Measurements from ENCODE around the gene CLDND1.
"Not testable (repeated sequence)": the region's sequence is repeated elsewhere in the genome, so short reads cannot be mapped to it uniquely, and the experiment has no call there.

CLDND1 gene

DNA sequence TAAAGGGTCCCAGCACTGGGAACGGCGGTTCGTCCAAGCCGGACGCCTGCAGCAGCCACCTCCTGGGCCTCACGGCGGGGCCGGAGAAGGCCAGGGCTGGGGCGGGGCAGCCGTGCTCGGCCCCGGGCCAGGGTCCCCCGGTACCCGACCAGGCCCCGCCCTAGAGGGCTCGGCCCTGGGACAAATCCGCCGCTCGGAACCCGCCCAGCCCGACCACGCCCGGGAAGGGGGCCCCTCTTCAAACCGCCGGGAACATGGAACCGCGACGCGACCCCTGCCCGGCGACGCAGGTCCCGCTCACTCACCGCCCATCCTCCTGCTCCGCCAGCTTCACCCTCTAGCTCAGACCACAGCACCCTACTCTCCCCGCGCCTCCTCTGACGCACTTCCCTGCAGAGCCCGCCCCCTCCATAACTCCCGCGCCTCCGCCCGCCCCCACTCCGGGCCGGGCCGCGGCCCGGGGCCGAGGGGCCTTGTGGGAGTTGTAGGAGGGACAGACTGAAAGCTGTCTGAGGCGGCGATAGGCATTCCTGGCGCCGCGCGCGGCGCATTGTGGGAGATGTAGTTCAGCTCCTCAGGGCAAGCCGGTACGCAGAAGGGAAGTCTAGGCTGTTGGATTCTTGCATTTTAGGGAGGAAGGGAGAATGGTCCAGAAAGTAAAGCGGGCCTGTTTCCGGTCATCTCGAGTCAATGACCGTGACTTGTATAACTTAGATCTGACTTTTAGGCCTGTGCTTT, at the start of gene CLDND1:
Gene CLDND1, minus strand, starts transcription at position 359 of the 738 bp plus-strand sequence. CDS start 1,478 bp downstream, outside the sequence.
- DNase-seq, result peak; percentile 90

- no peak for DNase-seq
Measured at GRCh38 chr3:98568402-98568801, 45.7 kb upstream of the CLDND1 start.

DNA sequence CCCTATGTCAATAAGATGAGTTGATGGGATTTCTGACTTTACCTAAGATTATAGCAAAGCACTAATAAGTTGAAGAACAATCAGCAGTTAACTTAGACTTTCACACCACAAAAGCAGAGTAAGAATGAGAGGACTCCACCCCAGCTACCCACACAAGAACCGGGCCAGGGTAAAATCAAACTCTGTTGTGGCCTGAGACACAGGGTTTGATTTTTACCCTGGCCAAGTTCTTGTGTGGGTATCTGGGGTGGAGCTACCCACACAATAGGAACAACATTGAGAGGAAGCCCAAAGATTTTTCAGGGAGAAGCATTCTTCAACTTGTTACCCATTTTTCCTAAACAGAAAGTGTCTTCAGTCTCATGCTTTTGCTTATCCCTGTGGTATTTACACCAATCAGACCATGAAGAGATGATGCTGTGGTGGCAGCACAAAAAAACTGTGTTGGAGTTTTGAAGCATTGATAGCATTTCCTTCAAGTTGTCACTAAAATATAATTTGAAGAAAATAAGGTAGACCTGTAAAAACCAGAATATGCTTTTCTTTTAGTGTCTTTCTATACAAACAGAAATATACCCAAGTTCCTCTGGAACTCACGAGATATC, 45.1 kb upstream of the CLDND1 start:
- no peak for DNase-seq

DNA sequence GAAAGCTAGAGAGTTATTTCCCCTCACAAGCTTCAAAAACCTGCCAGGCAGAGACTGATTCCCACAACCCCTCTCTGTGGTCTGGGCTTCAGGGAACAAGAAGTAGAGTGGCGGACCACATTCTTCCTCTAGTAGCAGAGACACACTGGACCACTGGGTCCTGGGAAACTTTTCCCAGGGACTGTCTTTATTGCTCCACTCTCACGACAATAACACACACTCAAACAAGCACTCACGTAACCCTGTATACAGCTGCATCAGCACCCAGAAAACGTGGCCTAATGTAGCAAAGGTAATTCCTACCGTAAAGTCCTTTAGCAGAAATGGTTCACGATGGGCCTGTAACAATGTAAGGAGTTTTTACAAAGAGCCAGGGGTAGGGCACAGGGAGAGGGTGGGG, 43.1 kb upstream of the CLDND1 start:
- DNase-seq, result no peak

DNA sequence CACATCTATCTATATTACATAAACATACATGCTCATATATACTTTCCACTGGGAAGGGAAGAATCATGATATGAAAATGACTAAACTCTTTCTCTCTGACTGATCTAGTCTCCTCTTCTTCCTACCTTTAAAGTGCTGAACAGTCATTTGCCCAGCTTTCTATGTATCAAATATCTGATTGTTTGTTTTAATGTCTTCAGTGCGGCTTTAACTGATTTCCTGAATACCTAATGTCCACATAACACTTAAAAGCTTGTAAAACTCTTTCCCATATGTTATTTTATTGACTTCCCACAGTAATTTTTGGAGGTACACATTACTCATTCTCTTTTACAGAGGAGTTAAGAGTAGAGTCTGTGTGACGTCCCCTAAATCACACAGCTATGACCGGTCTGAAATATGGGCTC, 42.5 kb upstream of the CLDND1 start:
- no peak for DNase-seq

DNA sequence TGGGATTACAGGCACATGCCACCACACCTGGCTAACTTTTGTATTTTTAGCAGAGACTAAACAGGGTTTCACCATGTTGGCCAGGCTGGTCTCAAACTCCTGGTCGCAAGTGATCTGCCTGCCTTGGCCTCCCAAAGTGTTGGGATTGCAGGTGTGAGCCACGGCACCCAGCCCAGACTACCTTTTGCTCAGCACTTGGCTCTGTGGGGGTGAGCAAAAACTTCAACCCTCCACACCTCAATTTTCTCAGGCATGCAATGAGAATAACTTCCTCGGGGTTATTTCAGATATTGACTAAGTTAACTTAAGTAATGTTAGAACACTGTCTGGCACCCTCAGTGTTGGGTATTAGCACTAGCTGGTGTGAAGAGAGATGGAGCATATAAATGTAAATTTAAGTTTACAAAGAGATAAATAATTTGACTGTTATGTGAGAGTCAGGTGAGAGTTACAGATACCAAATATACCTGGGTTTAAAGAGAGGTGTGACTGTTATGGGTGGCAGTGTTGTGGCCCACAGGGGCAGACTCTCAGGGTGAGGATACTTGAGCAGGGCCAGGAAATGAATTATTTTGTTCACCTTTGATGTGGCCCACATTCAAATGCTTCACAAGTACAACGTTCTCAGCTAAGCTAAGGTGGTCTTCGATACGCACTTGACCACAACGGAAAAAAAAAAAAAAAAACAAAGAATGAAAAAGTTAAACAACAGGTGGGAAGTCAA, 41.7 kb upstream of the CLDND1 start:
- no peak for DNase-seq

GRCh38 chr3:98563661-98564281, 41.1 kb upstream of the CLDND1 start:
- DNase-seq, result no peak

GRCh38 chr3:98561727-98562521, 39.2 kb upstream of the CLDND1 start:
- DNase-seq, result no peak

GRCh38 chr3:98560911-98561310, 38.2 kb upstream of the CLDND1 start:
- DNase-seq, result no peak

GRCh38 chr3:98559769-98560168, 37.1 kb upstream of the CLDND1 start:
- not testable (repeated sequence) for DNase-seq

DNA sequence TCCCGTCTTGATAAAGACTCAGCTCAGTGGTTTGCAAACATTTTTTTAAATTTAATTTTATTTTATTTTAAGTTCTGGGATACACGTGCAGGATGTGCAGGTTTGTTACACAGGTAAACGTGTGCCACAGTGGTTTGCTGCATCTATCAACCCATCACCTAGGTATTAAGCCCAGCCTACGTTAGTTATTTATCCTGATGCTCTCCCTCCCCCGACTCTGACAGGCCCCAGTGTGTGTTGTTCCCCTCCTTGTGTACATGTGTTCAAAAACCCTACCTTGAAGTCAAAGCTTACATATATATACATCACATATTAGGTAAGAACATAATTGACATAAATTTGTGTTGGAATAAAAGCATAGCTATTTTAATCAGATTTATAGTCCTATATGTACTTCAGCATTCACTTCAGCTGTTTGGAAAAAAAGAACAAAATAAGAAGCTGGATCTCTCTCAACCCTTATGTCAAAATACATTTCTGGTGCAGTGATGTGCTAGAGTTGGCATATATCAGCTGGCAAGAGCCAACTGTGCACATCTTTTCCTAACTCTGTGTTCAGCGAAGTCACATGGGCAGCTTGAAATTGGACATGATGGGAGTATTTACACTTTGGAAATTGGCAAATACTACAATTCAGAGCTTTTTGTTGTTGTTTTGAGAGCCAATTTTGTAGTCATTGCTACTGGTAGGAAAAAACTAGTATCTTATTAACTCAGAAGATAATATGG, 35.6 kb upstream of the CLDND1 start:
- DNase-seq, result no peak

DNA sequence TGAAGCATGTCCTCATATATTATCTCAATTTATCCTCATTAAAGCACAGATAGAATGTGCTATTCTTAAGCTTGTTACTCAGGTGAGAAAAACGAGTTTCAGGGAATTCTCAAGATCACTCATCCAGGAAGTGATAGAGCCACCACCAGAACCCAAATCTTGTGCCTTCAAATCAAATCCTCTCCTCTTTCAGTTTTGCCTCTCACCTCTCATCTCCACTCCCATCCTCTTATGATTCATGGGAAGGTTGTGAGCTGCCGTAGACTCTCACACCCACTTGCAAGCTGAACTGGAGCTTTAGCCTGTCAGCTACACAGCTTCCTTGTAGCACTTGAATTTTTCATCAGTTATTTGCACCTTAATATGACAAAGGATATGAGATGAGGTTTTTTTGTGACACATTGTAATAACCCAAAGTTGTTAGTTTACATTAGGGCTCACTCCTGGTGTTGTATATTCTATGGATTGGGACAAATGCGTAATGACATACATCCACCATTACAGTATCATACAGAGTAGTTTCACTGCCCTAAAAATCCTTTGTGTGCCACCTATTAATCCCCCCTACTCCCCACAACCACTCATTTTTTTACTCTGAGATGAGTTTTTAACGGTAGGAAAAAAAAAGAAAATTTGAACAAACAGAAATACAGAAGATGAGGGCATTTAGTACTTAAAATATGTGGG, 34.8 kb upstream of the CLDND1 start:
- no peak for DNase-seq

DNA sequence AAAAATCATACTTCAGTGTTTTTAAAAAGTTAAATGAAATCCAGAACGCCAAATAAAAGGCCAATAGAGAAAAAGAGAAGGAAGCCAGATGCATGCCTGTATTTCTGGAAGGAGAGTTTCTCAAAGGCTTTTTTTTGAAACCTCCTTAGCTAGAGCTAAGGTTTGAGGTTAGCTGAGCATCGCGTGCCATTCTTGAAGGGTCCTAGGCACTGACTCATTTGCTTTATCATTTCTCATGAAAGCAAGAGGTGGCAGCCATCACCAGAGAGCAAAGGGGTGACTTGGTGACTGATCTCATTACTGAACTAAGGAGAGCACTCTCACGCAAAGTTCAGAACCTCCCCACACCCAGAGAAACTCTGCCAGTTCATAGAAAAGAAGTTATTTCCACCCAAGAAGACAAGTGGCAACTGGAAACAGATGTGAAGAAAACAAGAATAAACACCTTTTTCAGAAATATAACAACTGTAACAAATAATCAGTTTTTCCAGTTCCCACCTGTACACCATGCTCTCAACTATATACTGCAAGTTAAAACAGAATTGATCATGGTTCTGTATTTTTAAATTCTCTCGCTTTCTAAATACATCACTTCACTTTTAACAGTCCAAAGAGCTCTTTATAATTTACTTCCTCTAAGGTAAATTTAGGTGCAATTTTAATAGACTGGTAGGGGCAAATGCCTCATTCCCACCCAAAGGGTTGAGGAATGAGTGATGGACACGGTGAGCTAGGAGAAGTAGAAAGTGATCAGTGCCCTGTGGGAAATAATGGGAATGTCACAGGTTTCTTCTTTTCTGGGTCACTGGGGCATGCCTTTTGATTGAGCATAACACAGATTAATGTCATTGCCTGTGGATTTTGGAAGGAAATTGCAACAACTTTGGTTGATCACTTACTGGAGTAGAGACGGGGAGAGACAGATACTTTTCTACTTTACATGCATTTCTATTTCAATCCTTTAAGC, 33.7 kb upstream of the CLDND1 start:
- no peak for DNase-seq

- no peak for DNase-seq
Measured at GRCh38 chr3:98555025-98555379, 32.3 kb upstream of the CLDND1 start.

DNA sequence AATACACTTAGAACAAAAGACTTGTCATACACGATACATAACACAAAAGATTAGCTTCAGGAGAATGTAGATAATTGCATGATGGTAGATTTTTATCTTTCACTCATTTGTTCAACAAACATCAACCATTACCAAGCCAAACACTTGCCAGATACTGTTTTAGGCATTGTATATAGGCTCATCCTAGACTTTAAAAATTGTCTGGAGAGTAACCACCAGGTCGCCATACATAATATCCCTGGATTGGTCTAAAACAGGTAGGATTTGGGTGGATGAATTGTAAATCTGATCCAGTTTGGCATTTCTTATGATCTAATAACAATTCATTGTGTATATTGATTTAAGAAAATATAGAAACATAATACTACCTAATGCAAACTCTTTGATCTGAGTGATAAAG, 31.9 kb upstream of the CLDND1 start:
- no peak for DNase-seq

DNA sequence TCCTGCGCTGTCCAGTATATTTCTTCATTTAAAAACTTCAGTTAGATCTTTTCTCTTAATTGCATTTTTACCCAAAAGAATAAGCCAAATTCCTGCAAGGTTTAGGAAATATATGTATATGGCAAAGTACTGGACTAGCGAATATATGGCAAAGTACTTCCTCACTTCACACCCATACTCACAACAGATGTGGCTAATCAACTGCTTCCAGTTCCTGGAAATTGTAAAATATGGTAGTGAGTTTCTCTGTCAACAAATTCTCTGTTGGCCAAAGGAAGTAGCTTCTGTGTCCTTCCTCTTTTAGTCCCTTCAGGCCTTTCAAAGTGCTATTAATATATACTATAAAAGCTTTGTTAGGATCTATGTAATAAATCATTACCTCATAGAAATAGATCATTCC, 31.1 kb upstream of the CLDND1 start:
- DNase-seq, result no peak

DNA sequence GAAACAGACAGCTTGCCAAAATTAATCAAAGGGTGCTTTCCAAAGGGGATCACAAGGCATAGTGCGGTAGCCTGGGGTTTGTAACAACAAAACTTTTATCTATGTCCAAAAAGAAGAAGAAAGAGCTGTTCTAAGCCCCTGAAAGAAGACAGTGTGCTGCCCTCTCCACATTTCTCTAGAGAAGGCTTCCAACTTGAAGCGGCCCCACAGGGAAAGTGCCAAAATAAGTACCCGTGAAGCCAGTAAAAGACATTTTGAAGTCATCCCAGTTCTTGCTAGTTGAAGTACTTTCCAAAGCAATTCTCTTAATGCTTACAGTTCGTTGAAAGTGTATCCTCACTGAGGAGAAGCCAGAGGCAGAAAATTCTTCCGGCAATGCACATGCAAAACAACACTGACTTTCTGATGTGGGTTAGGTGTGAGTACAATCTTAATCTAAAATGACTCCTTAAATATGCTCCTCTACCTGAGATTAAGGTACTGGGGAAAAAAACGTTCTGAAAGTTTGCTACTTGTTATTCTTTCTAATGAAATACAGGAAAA, 30.4 kb upstream of the CLDND1 start:
- DNase-seq, result no peak

- no peak for DNase-seq
Measured at GRCh38 chr3:98552232-98553020, 29.7 kb upstream of the CLDND1 start.

DNA sequence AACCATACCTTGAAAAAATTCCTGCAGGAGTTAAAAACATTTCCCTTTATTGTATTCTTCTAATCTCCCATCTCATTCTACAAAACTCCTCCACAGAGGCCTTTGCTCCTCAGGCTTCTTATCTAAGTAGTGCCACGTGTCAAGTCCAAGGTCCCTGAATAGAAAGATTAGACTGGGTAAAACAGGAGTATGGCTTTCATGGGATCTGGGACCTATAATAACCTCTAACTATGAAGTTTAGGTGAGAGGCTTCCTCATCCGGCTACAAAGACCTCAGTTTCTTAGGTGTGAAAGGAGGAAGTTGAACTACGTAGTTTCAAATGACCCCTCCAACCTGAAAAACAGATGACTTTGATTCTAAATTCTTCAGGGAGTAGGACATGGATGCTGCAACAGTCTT, 29.1 kb upstream of the CLDND1 start:
- DNase-seq, result no peak

Data from NCI-H1092 (cell line).